ENCODE measurements around the gene NRDC. TPM values are rescaled to one million over a fixed set of nuclear protein-coding genes. Genes with fewer than 3 reads are reported as not detected.

Gene NRDC
- total and polyA plus RNA-seq, 9 of the 15 experiments (the other 6 are each of a cell fraction or from before 2014, with no cell fraction given): 102 to 371 (median 201) TPM

DNA sequence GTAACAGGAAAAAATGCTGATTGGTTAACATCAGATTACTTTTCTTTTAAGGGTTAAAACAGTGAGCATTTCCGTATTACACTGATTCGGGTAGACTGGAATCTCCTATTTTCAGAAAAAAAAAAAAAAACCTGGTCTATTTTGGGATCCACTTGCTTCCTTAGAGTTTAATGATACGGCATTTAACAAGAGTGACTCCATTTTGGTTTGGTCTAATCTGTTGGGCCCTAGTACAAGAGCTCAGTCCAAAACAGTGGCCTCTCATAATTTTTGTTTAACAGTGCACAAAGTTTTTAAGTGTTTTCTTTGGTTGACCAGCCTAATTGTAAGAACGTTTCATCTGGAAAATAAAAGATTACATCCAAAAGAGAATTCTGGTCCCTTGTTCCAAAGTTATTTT is 120.2 kb downstream of the NRDC start (continued):
- TF ChIP-seq, protein P1, sequence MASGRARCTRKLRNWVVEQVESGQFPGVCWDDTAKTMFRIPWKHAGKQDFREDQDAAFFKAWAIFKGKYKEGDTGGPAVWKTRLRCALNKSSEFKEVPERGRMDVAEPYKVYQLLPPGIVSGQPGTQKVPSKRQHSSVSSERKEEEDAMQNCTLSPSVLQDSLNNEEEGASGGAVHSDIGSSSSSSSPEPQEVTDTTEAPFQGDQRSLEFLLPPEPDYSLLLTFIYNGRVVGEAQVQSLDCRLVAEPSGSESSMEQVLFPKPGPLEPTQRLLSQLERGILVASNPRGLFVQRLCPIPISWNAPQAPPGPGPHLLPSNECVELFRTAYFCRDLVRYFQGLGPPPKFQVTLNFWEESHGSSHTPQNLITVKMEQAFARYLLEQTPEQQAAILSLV (tag; IDR thresholded peaks at IDR 0.05): peak; percentile 79
- TF ChIP-seq PTTG1 (tag; IDR thresholded peaks at IDR 0.05; ENCODE audit: low read depth): peak; percentile 88
- TF ChIP-seq MTA3 (IDR thresholded peaks at IDR 0.05; ENCODE audit: borderline replicate concordance): no peak
- 0 out of 2 replicates have a peak, but pooled peaks have one; percentile 23 for TF ChIP-seq ZNF41 (CRISPR knock-in tag; conservative IDR thresholded peaks at IDR 0.05)
- peak; percentile 84 for TF ChIP-seq DDX20 (tag; IDR thresholded peaks at IDR 0.05; ENCODE audit: low read depth)
- TF ChIP-seq, protein P2, sequence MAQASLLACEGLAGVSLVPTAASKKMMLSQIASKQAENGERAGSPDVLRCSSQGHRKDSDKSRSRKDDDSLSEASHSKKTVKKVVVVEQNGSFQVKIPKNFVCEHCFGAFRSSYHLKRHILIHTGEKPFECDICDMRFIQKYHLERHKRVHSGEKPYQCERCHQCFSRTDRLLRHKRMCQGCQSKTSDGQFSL (CRISPR knock-in tag; IDR thresholded peaks at IDR 0.05): no peak
- TF ChIP-seq, protein P2 (tag; IDR thresholded peaks at IDR 0.05): peak in 1 of 2 experiments; percentile 78; a peak in 2 of 4 replicates
- TF ChIP-seq MECOM (CRISPR knock-in tag; IDR thresholded peaks at IDR 0.05): 0 out of 2 replicates have a peak, but pooled peaks have one; percentile 43
- 0 out of 4 replicates have a peak, but pooled peaks of 1 of the 2 experiments have one; percentile 29 for TF ChIP-seq TEAD1 (CRISPR knock-in tag; IDR thresholded peaks at IDR 0.05)

GRCh38 chr1:51756290-51756689 is 122.2 kb downstream of the NRDC start:
- no peak overlapping the region for H3K9ac ChIP-seq (ENCODE audit: insufficient read depth in 1 of 2, low read depth in 2 of 2, low read length in 2 of 2)
- no peak overlapping the region for H3K4me3 ChIP-seq
- in situ Hi-C loops (cut with MboI) (no loop called here), intact Hi-C loops (cut with micrococcal nuclease) (no loop called here)
- no peaks in the 10 kb centered on the region for H4K20me1 ChIP-seq (replicated peaks; ENCODE audit: control insufficient read depth, insufficient read depth, low read length)
- no TSS peak for BruUV-seq (replicated peaks)
- no peaks in the 10 kb centered on the region; the same call in 1 of the 2 replicates for H3K9me3 ChIP-seq (replicated peaks; ENCODE audit: control insufficient read depth, insufficient read depth, low read depth, low read length)
- H3K27me3 ChIP-seq (ENCODE audit: control insufficient read depth in 2 of 2, insufficient read depth in 2 of 2, low read length in 2 of 2): no peaks in the 10 kb centered on the region
- FAIRE-seq (no peak), ATAC-seq (no peak), DNase-seq (ENCODE audit: extremely low read depth in 1 of 4, low spot score in 3 of 4) (no peak)
- ChIA-PET CTCF (ENCODE audit: low intra/inter-chr PET ratio) (no interaction called here), POLR2A (interaction anchor here (0.8 to 1.1 kb wide), 2 partner anchors 10 to 236 kb away, joined by 3 to 4 read pairs; no protein-coding TSS in a partner anchor)
- peaks cover 11% of the 10 kb centered on the region; the same call in 2 of the 3 replicates for H3K79me2 ChIP-seq (ENCODE audit: control insufficient read depth, insufficient read depth, low read length)
- peaks cover 11 to 17% of the 10 kb centered on the region in 2 experiments; a peak in 3 of 5 replicates for H3K4me1 ChIP-seq (replicated peaks in 1 of 2; ENCODE audit: control insufficient read depth in 2 of 2, insufficient read depth in 2 of 2, low read length in 2 of 2)
- 96% methylated on average over 2 of the region's 2 CpGs for WGBS (ENCODE audit: insufficient coverage, low coverage, missing lambda C conversion rate)
- no peak overlapping the region for H3K27ac ChIP-seq (ENCODE audit: extremely low read depth, low read depth, low read length)
- H3K4me2 ChIP-seq (ENCODE audit: insufficient read depth, low read length): no peak overlapping the region
- H2AFZ ChIP-seq (ENCODE audit: low read depth, low read length): no peak overlapping the region
- peaks cover 74% of the 10 kb centered on the region for H3K36me3 ChIP-seq (ENCODE audit: control insufficient read depth, insufficient read depth, low read length)
- no peaks in the 10 kb centered on the region for H3K9me1 ChIP-seq (ENCODE audit: control insufficient read depth, insufficient read depth, low read length)
- TF ChIP-seq HMG20A (CRISPR knock-in tag; conservative IDR thresholded peaks at IDR 0.05) (no peak), POLR2G (IDR thresholded peaks at IDR 0.05; ENCODE audit: low read depth, low read length) (no peak), TAF1 (IDR thresholded peaks at IDR 0.05; ENCODE audit: control insufficient read depth, extremely low read depth, insufficient read depth, low read length, severe bottlenecking) (no peak), SIRT6 (IDR thresholded peaks at IDR 0.05; ENCODE audit: low read depth, low read length) (no peak), NEUROD1 (IDR thresholded peaks at IDR 0.05; ENCODE audit: borderline replicate concordance, low read depth, low read length, partially characterized antibody) (no peak), FOSL1 (tag; conservative IDR thresholded peaks at IDR 0.05) (no peak)
- TF ChIP-seq, protein P3, sequence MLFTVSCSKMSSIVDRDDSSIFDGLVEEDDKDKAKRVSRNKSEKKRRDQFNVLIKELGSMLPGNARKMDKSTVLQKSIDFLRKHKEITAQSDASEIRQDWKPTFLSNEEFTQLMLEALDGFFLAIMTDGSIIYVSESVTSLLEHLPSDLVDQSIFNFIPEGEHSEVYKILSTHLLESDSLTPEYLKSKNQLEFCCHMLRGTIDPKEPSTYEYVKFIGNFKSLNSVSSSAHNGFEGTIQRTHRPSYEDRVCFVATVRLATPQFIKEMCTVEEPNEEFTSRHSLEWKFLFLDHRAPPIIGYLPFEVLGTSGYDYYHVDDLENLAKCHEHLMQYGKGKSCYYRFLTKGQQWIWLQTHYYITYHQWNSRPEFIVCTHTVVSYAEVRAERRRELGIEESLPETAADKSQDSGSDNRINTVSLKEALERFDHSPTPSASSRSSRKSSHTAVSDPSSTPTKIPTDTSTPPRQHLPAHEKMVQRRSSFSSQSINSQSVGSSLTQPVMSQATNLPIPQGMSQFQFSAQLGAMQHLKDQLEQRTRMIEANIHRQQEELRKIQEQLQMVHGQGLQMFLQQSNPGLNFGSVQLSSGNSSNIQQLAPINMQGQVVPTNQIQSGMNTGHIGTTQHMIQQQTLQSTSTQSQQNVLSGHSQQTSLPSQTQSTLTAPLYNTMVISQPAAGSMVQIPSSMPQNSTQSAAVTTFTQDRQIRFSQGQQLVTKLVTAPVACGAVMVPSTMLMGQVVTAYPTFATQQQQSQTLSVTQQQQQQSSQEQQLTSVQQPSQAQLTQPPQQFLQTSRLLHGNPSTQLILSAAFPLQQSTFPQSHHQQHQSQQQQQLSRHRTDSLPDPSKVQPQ (CRISPR knock-in tag; IDR thresholded peaks at IDR 0.05; ENCODE audit: borderline replicate concordance): no peak
